Stimulated activated CD8-positive, alpha-beta memory T cell treated with anti-CD3 and anti-CD28 coated beads, Interleukin-7, amount 100 ng/mL, for 24 hours (primary cell): Measurements from ENCODE around the gene MOV10.

Source experiments
- DNase-seq: peaks from one replicate; pipeline ENCODE4 v3.0.0-alpha.2; 2020; ENCODE audit warnings: low read depth

Gene MOV10

GRCh38 chr1:112675728-112676381, 1.4 kb downstream of the MOV10 start:
- DNase-seq, result no peak

GRCh38 chr1:112676543-112676942, 2.1 kb downstream of the MOV10 start:
- DNase-seq, result no peak

GRCh38 chr1:112677501-112677900, 3.0 kb downstream of the MOV10 start:
- no peak for DNase-seq

- DNase-seq, result no peak
Measured at GRCh38 chr1:112678605-112679004, 4.1 kb downstream of the MOV10 start.

GRCh38 chr1:112685913-112686312, 11.5 kb downstream of the MOV10 start:
- no peak for DNase-seq

- DNase-seq, result no peak
Measured at GRCh38 chr1:112686417-112686816, 12.0 kb downstream of the MOV10 start.

GRCh38 chr1:112686835-112687234, 12.4 kb downstream of the MOV10 start:
- no peak for DNase-seq

- DNase-seq, result no peak
Measured at GRCh38 chr1:112687361-112687760, 12.9 kb downstream of the MOV10 start.

- no peak for DNase-seq
Measured at GRCh38 chr1:112687785-112688496, 13.5 kb downstream of the MOV10 start.

GRCh38 chr1:112688781-112689193, 14.3 kb downstream of the MOV10 start:
- DNase-seq, result no peak

GRCh38 chr1:112689196-112689841, 14.9 kb downstream of the MOV10 start:
- no peak for DNase-seq

- no peak for DNase-seq
Measured at GRCh38 chr1:112689842-112690237, 15.4 kb downstream of the MOV10 start.

- DNase-seq, result no peak
Measured at GRCh38 chr1:112692681-112693080, 18.2 kb downstream of the MOV10 start.

- DNase-seq, result no peak
Measured at GRCh38 chr1:112693821-112694220, 19.4 kb downstream of the MOV10 start.

- no peak for DNase-seq
Measured at GRCh38 chr1:112694363-112694929, 20.0 kb downstream of the MOV10 start.

GRCh38 chr1:112695276-112695675, 20.8 kb downstream of the MOV10 start:
- DNase-seq, result no peak

GRCh38 chr1:112696578-112697314, 22.3 kb downstream of the MOV10 start:
- DNase-seq, result no peak

GRCh38 chr1:112697781-112698201, 23.3 kb downstream of the MOV10 start:
- DNase-seq, result no peak

GRCh38 chr1:112698366-112699310, 24.2 kb downstream of the MOV10 start:
- no peak for DNase-seq

GRCh38 chr1:112699425-112700144, 25.1 kb downstream of the MOV10 start:
- DNase-seq, result no peak
